Left lobe of liver (tissue), 2 donors: ENCODE measurements around the gene ZNF445. TPM values are rescaled to one million over a fixed set of nuclear protein-coding genes. Genes with fewer than 3 reads are reported as not detected.
"Not testable (repeated sequence)": the region's sequence is repeated elsewhere in the genome, so short reads cannot be mapped to it uniquely, and the experiment has no call there.

Experiments
- ATAC-seq: fragments of 200-7000 bp; cut with Tn5 transposase; one replicate; pipeline ENCODE4 v1.9.1; 2020; ENCODE audit warnings: mild to moderate bottlenecking, moderate library complexity
- DNase-seq: peaks from one replicate; pipeline ENCODE4 v3.0.0-alpha.2; 2020; ENCODE audit warnings: low spot score
- total RNA-seq: library from RNA; stranded (reverse); gene quantifications from one replicate; pipeline ENCODE4 v1.2.1, GENCODE V29; 2021
- donor health status: DM: no; HTN: no; CAD: no; lungs with moderate emphysema.
- donor health status: DM: no; HTN: yes; CAD: no.

Gene ZNF445
- total RNA-seq, 1 donor from 2014 or later, result 10.6 TPM

GRCh38 chr3:44476963-44477311 lies 533 bp downstream of the ZNF445 start:
- DNase-seq (no peak), ATAC-seq (no peak)

GRCh38 chr3:44476181-44476611 lies 1.3 kb downstream of the ZNF445 start:
- DNase-seq, result no peak
- ATAC-seq, result no peak

GRCh38 chr3:44474886-44475285 lies 2.6 kb downstream of the ZNF445 start:
- not testable (repeated sequence) for ATAC-seq, DNase-seq

- DNase-seq (no peak), ATAC-seq (no peak)
Observed at GRCh38 chr3:44470430-44470829, 7.0 kb downstream of the ZNF445 start.

GRCh38 chr3:44469914-44470313 lies 7.6 kb downstream of the ZNF445 start:
- DNase-seq (no peak), ATAC-seq (no peak)

GRCh38 chr3:44468572-44469520 lies 8.6 kb downstream of the ZNF445 start:
- ATAC-seq, result no peak

GRCh38 chr3:44468099-44468537 lies 9.4 kb downstream of the ZNF445 start:
- ATAC-seq, result not testable (repeated sequence)

More at GRCh38 chr3:44468572-44469520, 8.6 kb downstream of the ZNF445 start:
- DNase-seq, result no peak

GRCh38 chr3:44467241-44467640 lies 10.2 kb downstream of the ZNF445 start:
- DNase-seq, result no peak
- no peak for ATAC-seq

More at GRCh38 chr3:44468099-44468537, 9.4 kb downstream of the ZNF445 start:
- not testable (repeated sequence) for DNase-seq

- ATAC-seq, DNase-seq: not testable (repeated sequence)
Observed at GRCh38 chr3:44464920-44465319, 12.6 kb downstream of the ZNF445 start.

GRCh38 chr3:44464509-44464908 lies 13.0 kb downstream of the ZNF445 start:
- no peak for DNase-seq
- no peak for ATAC-seq

- not testable (repeated sequence) for ATAC-seq
Observed at GRCh38 chr3:44460050-44460449, 17.4 kb downstream of the ZNF445 start.

GRCh38 chr3:44455318-44455717 lies 22.2 kb downstream of the ZNF445 start:
- ATAC-seq (no peak), DNase-seq (peak; percentile 38)

More at GRCh38 chr3:44460050-44460449, 17.4 kb downstream of the ZNF445 start:
- DNase-seq, result not testable (repeated sequence)

- DNase-seq, result no peak
- peak; percentile 32 for ATAC-seq
Observed at GRCh38 chr3:44454258-44454657, 23.2 kb downstream of the ZNF445 start.

- ATAC-seq (no peak), DNase-seq (no peak)
Observed at GRCh38 chr3:44451441-44451840, 26.0 kb downstream of the ZNF445 start.

- no peak for DNase-seq
- no peak for ATAC-seq
Observed at GRCh38 chr3:44446929-44447328, 30.5 kb downstream of the ZNF445 start.

- DNase-seq, result no peak
Observed at GRCh38 chr3:44445786-44446185, 31.7 kb downstream of the ZNF445 start.

GRCh38 chr3:44444896-44445691 lies 32.4 kb downstream of the ZNF445 start:
- ATAC-seq, result no peak

More at GRCh38 chr3:44445786-44446185, 31.7 kb downstream of the ZNF445 start:
- no peak for ATAC-seq

GRCh38 chr3:44444437-44444836 lies 33.0 kb downstream of the ZNF445 start:
- ATAC-seq (no peak), DNase-seq (no peak)

More at GRCh38 chr3:44444896-44445691, 32.4 kb downstream of the ZNF445 start:
- no peak for DNase-seq

- DNase-seq, result no peak
- ATAC-seq, result no peak
Observed at GRCh38 chr3:44442596-44443309, 34.7 kb downstream of the ZNF445 start.

GRCh38 chr3:44439499-44440295 lies 37.8 kb downstream of the ZNF445 start:
- ATAC-seq (peak; percentile 81), DNase-seq (peak; percentile 79)
